ENCODE results near the gene ZNF280A.

Gene ZNF280A

GRCh38 chr22:22465782-22466181 is 54.3 kb downstream of the ZNF280A start:
- DNase-seq, result no peak

GRCh38 chr22:22465094-22465602 is 54.9 kb downstream of the ZNF280A start:
- no peak for DNase-seq

- no peak for DNase-seq
Observed at GRCh38 chr22:22464541-22465054, 55.5 kb downstream of the ZNF280A start.

GRCh38 chr22:22463855-22464540 is 56.1 kb downstream of the ZNF280A start:
- peak; percentile 93 for DNase-seq

All from eye (tissue), 1 donor.